Measurements from ENCODE around the gene VPS13A.

DNA sequence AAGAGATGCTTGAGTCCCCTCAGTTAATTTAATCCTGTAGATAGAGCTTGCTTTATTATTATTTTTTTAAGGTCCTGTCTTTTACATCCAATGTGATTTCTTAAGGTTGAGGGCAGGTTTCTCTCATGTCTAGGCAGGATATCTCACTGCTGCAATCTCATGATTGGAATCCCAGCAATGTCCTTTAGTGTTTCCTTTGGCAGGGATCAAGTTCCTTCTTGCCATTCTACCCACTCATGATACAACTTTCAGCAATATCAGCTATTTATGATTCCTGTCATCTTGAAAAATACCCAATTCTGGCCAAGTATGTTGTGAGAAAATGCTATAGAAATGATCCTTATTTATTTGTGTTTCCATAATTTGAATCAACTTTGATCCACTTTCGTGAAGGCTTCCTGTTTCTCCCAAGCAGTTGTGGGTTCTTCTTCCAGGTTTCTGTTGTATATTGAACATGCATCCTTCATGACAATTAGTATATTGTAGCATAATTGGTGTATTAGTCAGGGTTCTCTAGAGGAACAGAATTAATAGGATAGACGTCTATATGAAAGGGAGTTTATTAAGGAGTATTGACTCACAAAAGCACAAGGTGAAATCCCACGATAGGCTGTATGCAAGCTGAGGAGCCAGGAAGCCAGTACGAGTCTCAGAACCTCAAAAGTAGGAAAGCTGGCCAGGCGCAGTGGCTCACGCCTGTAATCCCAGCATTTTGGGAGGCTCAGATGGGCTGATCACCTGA lies 18.4 kb upstream of the VPS13A start:
- TF ChIP-seq POLR2AphosphoS5 (IDR thresholded peaks at IDR 0.05; ENCODE audit: low read depth, low read length), result no peak
- TF ChIP-seq POLR2A (IDR thresholded peaks at IDR 0.05; ENCODE audit: low read depth, low read length), result no peak
- TF ChIP-seq TAF1 (IDR thresholded peaks at IDR 0.05; ENCODE audit: borderline replicate concordance, low read depth, low read length), result no peak
